ENCODE measurements around the gene ADAM30.

Gene ADAM30

GRCh38 chr1:119918301-119918700 is 22.0 kb upstream of the ADAM30 start:
- no peak for TF ChIP-seq CTCF (IDR thresholded peaks at IDR 0.05; ENCODE audit: low read depth, low read length)
- H3K4me3 ChIP-seq (ENCODE audit: low read depth, low read length): no peak overlapping the region

- TF ChIP-seq CTCF (IDR thresholded peaks at IDR 0.05; ENCODE audit: low read depth, low read length): no peak
Observed at GRCh38 chr1:119917304-119918055, 21.2 kb upstream of the ADAM30 start.

DNA sequence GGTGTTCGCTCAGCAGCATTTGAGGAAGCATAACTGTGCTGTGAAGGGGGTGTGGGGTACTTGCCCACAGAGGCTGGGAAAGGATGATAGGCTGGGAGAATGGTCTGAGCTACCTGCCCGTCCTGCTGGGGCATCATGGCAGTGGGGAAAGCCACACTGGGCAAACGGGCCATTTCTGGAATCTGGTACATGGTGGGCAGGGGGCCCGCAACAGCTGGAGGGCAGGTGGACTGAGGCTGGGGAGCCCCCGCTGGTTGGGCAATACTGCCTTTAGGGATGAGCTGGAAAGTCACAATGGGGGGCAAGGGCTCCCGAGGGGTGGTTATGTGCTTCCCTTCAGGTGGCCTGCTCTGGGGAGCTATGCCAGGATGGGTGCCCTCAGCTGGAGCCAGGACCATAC is 19.2 kb upstream of the ADAM30 start:
- no peak overlapping the region for H3K4me3 ChIP-seq (ENCODE audit: low read depth, low read length)
- TF ChIP-seq CTCF (IDR thresholded peaks at IDR 0.05; ENCODE audit: low read depth, low read length): no peak

More at GRCh38 chr1:119917304-119918055, 21.2 kb upstream of the ADAM30 start:
- H3K4me3 ChIP-seq (ENCODE audit: low read depth, low read length): no peak overlapping the region

- no peak for TF ChIP-seq CTCF (IDR thresholded peaks at IDR 0.05; ENCODE audit: low read depth, low read length)
- H3K4me3 ChIP-seq (ENCODE audit: low read depth, low read length): no peak overlapping the region
Observed at GRCh38 chr1:119914071-119914470, 17.8 kb upstream of the ADAM30 start.

- TF ChIP-seq CTCF (IDR thresholded peaks at IDR 0.05; ENCODE audit: low read depth, low read length): no peak
- no peak overlapping the region for H3K4me3 ChIP-seq (ENCODE audit: low read depth, low read length)
Observed at GRCh38 chr1:119912963-119913362, 16.6 kb upstream of the ADAM30 start.

- no peak overlapping the region for H3K4me3 ChIP-seq (ENCODE audit: low read depth, low read length)
- no peak for TF ChIP-seq CTCF (IDR thresholded peaks at IDR 0.05; ENCODE audit: low read depth, low read length)
Observed at GRCh38 chr1:119911775-119912174, 15.5 kb upstream of the ADAM30 start.

GRCh38 chr1:119910618-119911017 is 14.3 kb upstream of the ADAM30 start:
- TF ChIP-seq CTCF (IDR thresholded peaks at IDR 0.05; ENCODE audit: low read depth, low read length): no peak
- H3K4me3 ChIP-seq (ENCODE audit: low read depth, low read length): no peak overlapping the region

Data from WI38 (cell line).